Subcutaneous adipose tissue (tissue), 4 donors: Measurements from ENCODE around the gene TPRN. TPM values are rescaled to one million over a fixed set of nuclear protein-coding genes. Genes with fewer than 3 reads are reported as not detected.

Source experiments
- total RNA-seq, 4 donors: library from RNA; depleted of rRNA; stranded (reverse); fragments of >200 nt; gene quantifications; one replicate each; pipeline ENCODE4 v1.1.0, GENCODE V29; 2016
- TF ChIP-seq, protein P1 (sequence below): fragments of 450-650 bp; IDR thresholded peaks from one replicate; pipeline ENCODE4 v1.5.1; 2016; ENCODE audit warnings: low read depth, mild to moderate bottlenecking, control low read depth, antibody characterized with exemption, moderate library complexity

Gene TPRN
- total RNA-seq, 4 donors from 2014 or later = 1.8 to 10.5 (median 4.9) TPM

DNA sequence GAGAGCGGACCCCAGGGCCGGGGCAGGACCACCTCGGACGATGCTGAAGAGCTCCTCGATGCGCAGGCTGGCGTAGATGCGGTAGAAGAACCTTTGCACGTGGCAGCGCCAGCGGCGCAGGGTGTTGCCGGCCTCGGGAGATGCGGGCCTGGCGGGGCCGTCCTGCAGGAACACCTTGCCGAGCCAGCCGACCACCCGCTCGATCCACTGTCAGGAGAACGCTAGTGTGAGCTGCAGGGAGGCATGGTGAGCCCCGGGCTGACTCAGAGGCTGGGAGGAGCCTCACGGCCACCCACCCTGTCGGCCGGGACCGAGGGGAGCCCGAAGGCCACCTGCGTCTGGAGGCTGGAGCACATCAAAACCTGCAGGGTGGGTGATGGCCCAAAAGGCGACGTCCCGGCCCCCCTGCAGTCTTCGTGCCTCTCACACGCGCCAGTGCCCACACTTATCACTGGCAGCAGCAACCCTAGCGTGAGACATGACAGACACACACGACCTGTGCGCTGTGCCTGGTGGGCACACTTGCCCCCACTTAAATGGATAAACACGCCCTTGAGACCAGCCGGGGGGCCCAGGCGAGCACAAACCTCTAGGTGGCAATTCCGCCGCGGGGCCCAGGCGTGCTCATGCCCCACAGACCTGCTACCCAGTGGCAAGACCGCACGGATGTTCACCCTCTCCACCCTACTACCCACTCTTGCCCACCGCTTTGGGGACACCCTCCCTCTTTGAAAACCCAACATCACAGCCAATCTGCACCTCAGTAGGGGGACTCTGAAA, 15.5 kb downstream of the TPRN start:
- TF ChIP-seq, protein P1, sequence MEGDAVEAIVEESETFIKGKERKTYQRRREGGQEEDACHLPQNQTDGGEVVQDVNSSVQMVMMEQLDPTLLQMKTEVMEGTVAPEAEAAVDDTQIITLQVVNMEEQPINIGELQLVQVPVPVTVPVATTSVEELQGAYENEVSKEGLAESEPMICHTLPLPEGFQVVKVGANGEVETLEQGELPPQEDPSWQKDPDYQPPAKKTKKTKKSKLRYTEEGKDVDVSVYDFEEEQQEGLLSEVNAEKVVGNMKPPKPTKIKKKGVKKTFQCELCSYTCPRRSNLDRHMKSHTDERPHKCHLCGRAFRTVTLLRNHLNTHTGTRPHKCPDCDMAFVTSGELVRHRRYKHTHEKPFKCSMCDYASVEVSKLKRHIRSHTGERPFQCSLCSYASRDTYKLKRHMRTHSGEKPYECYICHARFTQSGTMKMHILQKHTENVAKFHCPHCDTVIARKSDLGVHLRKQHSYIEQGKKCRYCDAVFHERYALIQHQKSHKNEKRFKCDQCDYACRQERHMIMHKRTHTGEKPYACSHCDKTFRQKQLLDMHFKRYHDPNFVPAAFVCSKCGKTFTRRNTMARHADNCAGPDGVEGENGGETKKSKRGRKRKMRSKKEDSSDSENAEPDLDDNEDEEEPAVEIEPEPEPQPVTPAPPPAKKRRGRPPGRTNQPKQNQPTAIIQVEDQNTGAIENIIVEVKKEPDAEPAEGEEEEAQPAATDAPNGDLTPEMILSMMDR = no peak

DNA sequence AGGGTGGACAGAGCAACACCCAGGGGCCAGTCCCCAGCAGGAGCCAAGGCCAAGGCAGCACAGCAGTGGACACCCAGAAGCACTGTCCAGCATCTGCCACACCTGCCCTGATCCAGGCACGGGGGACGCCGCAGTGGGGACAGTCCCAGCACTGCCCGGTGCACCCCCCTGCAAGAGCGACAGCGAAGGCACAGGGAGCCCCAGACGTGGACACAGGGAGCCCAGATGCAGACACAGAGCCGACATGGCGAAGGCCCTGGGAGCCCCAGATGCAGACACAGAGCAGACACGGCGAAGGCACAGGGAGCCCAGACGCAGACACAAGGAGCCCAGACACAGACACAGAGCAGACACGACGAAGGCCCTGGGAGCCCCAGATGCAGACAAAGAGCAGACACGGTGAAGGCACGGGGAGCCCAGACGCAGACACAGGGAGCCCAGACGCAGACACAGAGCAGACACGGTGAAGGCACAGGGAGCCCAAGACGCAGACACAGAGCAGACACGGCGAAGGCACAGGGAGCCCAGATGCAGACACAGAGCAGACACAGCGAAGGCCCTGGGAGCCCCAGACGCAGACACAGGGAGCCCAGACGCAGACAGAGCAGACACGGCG, 16.5 kb downstream of the TPRN start:
- TF ChIP-seq, protein P1 = no peak

DNA sequence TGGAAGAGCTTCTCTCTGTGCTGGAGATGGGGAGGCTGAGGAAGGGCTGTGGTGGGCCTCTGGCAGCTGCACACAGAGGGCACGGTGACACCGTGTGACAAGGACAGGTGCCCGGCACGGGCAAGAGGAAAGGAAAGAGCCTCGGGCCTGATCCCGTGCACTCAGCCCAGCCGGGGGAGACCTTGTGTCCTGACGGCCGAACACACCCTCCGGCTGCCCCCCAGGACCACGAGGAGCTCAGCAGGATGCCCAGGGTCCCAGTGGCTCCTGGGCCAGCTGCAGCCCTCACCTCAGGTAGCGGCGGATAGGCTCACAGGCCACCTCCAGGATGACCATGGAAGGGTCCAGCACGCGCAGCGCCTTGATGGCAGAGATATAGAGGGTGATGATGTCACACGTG, 17.7 kb downstream of the TPRN start:
- TF ChIP-seq, protein P1 = no peak

DNA sequence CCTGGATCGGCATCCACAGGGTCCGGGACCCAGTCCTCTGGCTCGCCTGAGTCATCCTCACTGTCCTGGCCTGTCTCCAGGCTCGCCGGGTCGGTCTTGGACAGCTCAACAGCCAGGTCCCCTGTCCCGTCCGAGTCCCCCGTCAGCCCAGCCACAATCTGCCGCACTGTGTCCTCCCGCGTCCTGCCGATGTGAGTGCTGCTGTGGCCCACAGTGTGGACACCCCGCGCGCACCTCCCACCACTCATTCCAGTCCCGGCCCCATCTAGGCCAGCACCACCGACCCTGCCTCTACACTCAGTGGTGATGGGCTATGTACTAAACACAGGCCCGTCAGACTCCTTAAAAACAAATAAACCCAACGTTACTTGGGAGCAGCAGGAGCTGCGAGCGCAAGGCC, 18.9 kb downstream of the TPRN start:
- TF ChIP-seq, protein P1 = no peak

DNA sequence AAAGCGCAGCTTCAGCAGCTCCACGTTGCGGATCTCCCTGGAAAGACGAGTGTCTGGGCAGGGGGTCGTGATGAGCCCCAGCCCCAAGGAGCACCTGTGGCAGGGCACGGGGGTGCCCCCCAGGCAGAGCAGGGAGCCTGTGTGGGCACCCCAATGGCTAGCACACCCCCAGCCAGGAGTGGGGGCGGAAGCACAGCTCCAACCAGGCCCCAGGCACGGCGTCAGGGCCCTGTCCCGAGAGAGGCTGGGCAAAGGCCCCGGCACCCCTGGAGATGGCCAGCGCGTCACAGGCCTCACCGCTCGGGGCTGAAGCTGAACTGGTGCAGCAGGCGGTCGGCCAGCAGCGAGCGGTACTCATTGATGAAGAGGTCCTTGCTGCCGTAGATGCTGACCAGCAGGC, 20.1 kb downstream of the TPRN start:
- TF ChIP-seq, protein P1 = no peak

DNA sequence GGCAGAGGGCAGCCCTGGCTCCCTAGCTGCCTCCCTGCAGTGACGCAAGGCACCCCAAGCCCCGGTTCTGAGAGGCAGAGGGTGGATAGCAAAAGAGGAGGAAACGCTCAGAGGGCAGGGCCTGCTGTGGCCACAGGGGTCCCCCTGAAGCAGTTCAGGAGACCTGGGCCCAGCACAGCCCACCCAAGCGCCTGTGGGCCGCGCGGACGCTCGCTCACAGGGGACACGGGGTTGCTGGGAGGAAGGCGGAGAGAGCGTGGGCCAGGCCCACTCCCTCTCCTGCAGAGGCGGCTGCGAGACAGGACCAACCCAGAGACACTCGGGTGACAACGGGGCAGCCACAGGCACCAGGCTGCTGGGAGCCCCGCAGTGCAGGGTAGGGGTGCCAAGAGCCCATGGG, 20.8 kb downstream of the TPRN start:
- TF ChIP-seq, protein P1 = no peak

DNA sequence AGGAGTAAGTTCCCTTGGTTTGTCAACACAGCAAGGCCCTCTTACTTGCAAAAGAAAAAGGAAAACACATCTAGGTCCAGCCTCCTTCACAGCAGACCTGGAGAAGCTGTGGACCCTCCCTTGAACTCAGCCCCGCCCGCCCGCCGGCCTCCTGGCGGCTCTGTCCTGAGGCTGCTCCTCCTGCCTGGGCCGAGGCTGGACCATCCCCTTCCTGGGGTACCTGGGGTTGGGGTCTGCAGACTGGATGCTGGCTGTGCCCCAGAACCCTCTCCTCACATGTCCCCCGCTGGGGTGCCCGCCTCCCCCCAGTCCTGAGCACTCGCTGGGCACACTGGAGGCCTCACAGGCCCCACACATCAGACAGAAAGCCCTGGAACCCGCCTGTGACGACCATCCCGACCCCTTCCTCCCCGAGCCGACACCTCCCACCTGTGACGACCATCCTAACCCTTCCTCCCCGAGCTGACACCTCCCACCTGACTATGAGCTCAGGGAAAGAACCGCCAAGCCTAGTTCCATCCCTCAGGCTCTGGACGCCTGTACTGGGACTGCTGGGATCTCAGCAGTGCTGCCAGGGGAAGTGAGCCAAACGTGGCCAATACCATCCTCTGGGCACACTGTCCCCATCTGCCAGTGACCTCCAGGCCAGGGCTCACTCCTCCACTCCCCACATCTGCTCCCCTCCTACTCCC, 21.5 kb downstream of the TPRN start:
- TF ChIP-seq, protein P1 = no peak
